ENCODE measurements around the gene TST.

Gene TST

GRCh38 chr22:37060801-37061610, 41.8 kb upstream of the TST start:
- Histone ChIP-seq H3K9ac (ENCODE audit: low read length) (no peak overlapping the region), H3K4me3 (ENCODE audit: low read length) (no peak overlapping the region), H3K4me1 (ENCODE audit: control insufficient read depth, low read depth, low read length) (peaks cover 6% of the 10 kb centered on the region), H3K27ac (ENCODE audit: low read length) (no peak overlapping the region), H3K36me3 (ENCODE audit: control insufficient read depth, low read depth, low read length) (peaks cover 12% of the 10 kb centered on the region), H3K27me3 (ENCODE audit: control insufficient read depth, insufficient read depth, low read length) (peaks cover 15% of the 10 kb centered on the region), H3K9me3 (ENCODE audit: control insufficient read depth, low read depth, low read length) (no peaks in the 10 kb centered on the region)

GRCh38 chr22:37059876-37060449, 40.7 kb upstream of the TST start:
- Histone ChIP-seq H3K27ac (ENCODE audit: low read length) (no peak overlapping the region), H3K9me3 (ENCODE audit: control insufficient read depth, low read depth, low read length) (no peaks in the 10 kb centered on the region), H3K36me3 (ENCODE audit: control insufficient read depth, low read depth, low read length) (peaks cover 12% of the 10 kb centered on the region), H3K27me3 (ENCODE audit: control insufficient read depth, insufficient read depth, low read length) (peaks cover 9% of the 10 kb centered on the region), H3K4me3 (ENCODE audit: low read length) (no peak overlapping the region), H3K9ac (ENCODE audit: low read length) (no peak overlapping the region), H3K4me1 (ENCODE audit: control insufficient read depth, low read depth, low read length) (peaks cover 6% of the 10 kb centered on the region)

- H3K27me3 ChIP-seq (ENCODE audit: control insufficient read depth, insufficient read depth, low read length) = peaks cover 3% of the 10 kb centered on the region
- H3K27ac ChIP-seq (ENCODE audit: low read length) = no peak overlapping the region
- no peak overlapping the region for H3K4me3 ChIP-seq (ENCODE audit: low read length)
- no peaks in the 10 kb centered on the region for H3K9me3 ChIP-seq (ENCODE audit: control insufficient read depth, low read depth, low read length)
- H3K36me3 ChIP-seq (ENCODE audit: control insufficient read depth, low read depth, low read length) = peaks cover 12% of the 10 kb centered on the region
- H3K4me1 ChIP-seq (ENCODE audit: control insufficient read depth, low read depth, low read length) = peaks cover 6% of the 10 kb centered on the region
- H3K9ac ChIP-seq (ENCODE audit: low read length) = no peak overlapping the region
These were observed 39.9 kb upstream of the TST start for GRCh38 chr22:37058917-37059701.

- Histone ChIP-seq H3K9ac (ENCODE audit: low read length) (no peak overlapping the region), H3K4me3 (ENCODE audit: low read length) (no peak overlapping the region), H3K27me3 (ENCODE audit: control insufficient read depth, insufficient read depth, low read length) (no peaks in the 10 kb centered on the region), H3K36me3 (ENCODE audit: control insufficient read depth, low read depth, low read length) (peaks cover 12% of the 10 kb centered on the region), H3K4me1 (ENCODE audit: control insufficient read depth, low read depth, low read length) (peaks cover 3% of the 10 kb centered on the region), H3K27ac (ENCODE audit: low read length) (no peak overlapping the region), H3K9me3 (ENCODE audit: control insufficient read depth, low read depth, low read length) (no peaks in the 10 kb centered on the region)
These were observed 38.7 kb upstream of the TST start for GRCh38 chr22:37057796-37058510.

- H3K36me3 ChIP-seq (ENCODE audit: control insufficient read depth, low read depth, low read length) = peaks cover 12% of the 10 kb centered on the region
- H3K4me1 ChIP-seq (ENCODE audit: control insufficient read depth, low read depth, low read length) = no peaks in the 10 kb centered on the region
- no peak overlapping the region for H3K27ac ChIP-seq (ENCODE audit: low read length)
- no peaks in the 10 kb centered on the region for H3K27me3 ChIP-seq (ENCODE audit: control insufficient read depth, insufficient read depth, low read length)
- H3K9ac ChIP-seq (ENCODE audit: low read length) = no peak overlapping the region
- H3K9me3 ChIP-seq (ENCODE audit: control insufficient read depth, low read depth, low read length) = no peaks in the 10 kb centered on the region
- no peak overlapping the region for H3K4me3 ChIP-seq (ENCODE audit: low read length)
These were observed 38.0 kb upstream of the TST start for GRCh38 chr22:37057226-37057625.

- Histone ChIP-seq H3K36me3 (ENCODE audit: control insufficient read depth, low read depth, low read length) (peaks cover 12% of the 10 kb centered on the region), H3K9me3 (ENCODE audit: control insufficient read depth, low read depth, low read length) (no peaks in the 10 kb centered on the region), H3K4me1 (ENCODE audit: control insufficient read depth, low read depth, low read length) (no peaks in the 10 kb centered on the region), H3K27me3 (ENCODE audit: control insufficient read depth, insufficient read depth, low read length) (no peaks in the 10 kb centered on the region), H3K4me3 (ENCODE audit: low read length) (no peak overlapping the region), H3K9ac (ENCODE audit: low read length) (no peak overlapping the region), H3K27ac (ENCODE audit: low read length) (no peak overlapping the region)
These were observed 37.0 kb upstream of the TST start for GRCh38 chr22:37056246-37056645.

GRCh38 chr22:37054600-37055365, 35.5 kb upstream of the TST start:
- Histone ChIP-seq H3K27me3 (ENCODE audit: control insufficient read depth, insufficient read depth, low read length) (peaks cover 5% of the 10 kb centered on the region), H3K9me3 (ENCODE audit: control insufficient read depth, low read depth, low read length) (no peaks in the 10 kb centered on the region), H3K4me1 (ENCODE audit: control insufficient read depth, low read depth, low read length) (no peaks in the 10 kb centered on the region), H3K36me3 (ENCODE audit: control insufficient read depth, low read depth, low read length) (peaks cover 12% of the 10 kb centered on the region), H3K4me3 (ENCODE audit: low read length) (no peak overlapping the region), H3K9ac (ENCODE audit: low read length) (no peak overlapping the region), H3K27ac (ENCODE audit: low read length) (no peak overlapping the region)

GRCh38 chr22:37054056-37054395, 34.8 kb upstream of the TST start:
- Histone ChIP-seq H3K36me3 (ENCODE audit: control insufficient read depth, low read depth, low read length) (peaks cover 12% of the 10 kb centered on the region), H3K4me3 (ENCODE audit: low read length) (no peak overlapping the region), H3K9ac (ENCODE audit: low read length) (no peak overlapping the region), H3K9me3 (ENCODE audit: control insufficient read depth, low read depth, low read length) (no peaks in the 10 kb centered on the region), H3K27ac (ENCODE audit: low read length) (no peak overlapping the region), H3K27me3 (ENCODE audit: control insufficient read depth, insufficient read depth, low read length) (peaks cover 5% of the 10 kb centered on the region), H3K4me1 (ENCODE audit: control insufficient read depth, low read depth, low read length) (no peaks in the 10 kb centered on the region)

- no peak overlapping the region for H3K27ac ChIP-seq (ENCODE audit: low read length)
- H3K9ac ChIP-seq (ENCODE audit: low read length) = no peak overlapping the region
- no peaks in the 10 kb centered on the region for H3K4me1 ChIP-seq (ENCODE audit: control insufficient read depth, low read depth, low read length)
- H3K4me3 ChIP-seq (ENCODE audit: low read length) = no peak overlapping the region
- peaks cover 5% of the 10 kb centered on the region for H3K27me3 ChIP-seq (ENCODE audit: control insufficient read depth, insufficient read depth, low read length)
- no peaks in the 10 kb centered on the region for H3K9me3 ChIP-seq (ENCODE audit: control insufficient read depth, low read depth, low read length)
- peaks cover 12% of the 10 kb centered on the region for H3K36me3 ChIP-seq (ENCODE audit: control insufficient read depth, low read depth, low read length)
These were observed 34.2 kb upstream of the TST start for GRCh38 chr22:37053310-37054055.

- no peaks in the 10 kb centered on the region for H3K4me1 ChIP-seq (ENCODE audit: control insufficient read depth, low read depth, low read length)
- H3K9me3 ChIP-seq (ENCODE audit: control insufficient read depth, low read depth, low read length) = no peaks in the 10 kb centered on the region
- peak overlapping the region; percentile 77 for H3K4me3 ChIP-seq (ENCODE audit: low read length)
- H3K27me3 ChIP-seq (ENCODE audit: control insufficient read depth, insufficient read depth, low read length) = peaks cover 5% of the 10 kb centered on the region
- peaks cover 9% of the 10 kb centered on the region for H3K36me3 ChIP-seq (ENCODE audit: control insufficient read depth, low read depth, low read length)
- H3K9ac ChIP-seq (ENCODE audit: low read length) = peak overlapping the region; percentile 73
- H3K27ac ChIP-seq (ENCODE audit: low read length) = no peak overlapping the region
These were observed 33.4 kb upstream of the TST start for GRCh38 chr22:37052386-37053309.
